ENCODE measurements around the gene SPINT1.

The SPINT1 gene

GRCh38 chr15:40803076-40803475 is 40.8 kb upstream of the SPINT1 start:
- no peak for TF ChIP-seq FOXP2 (optimal IDR thresholded peaks at IDR 0.05; ENCODE audit: borderline replicate concordance, extremely low read depth, extremely low read length, insufficient read depth)
- TF ChIP-seq SIN3A (IDR thresholded peaks at IDR 0.05; ENCODE audit: borderline replicate concordance, insufficient read depth, low read length) = no peak
- no peak for TF ChIP-seq REST (IDR thresholded peaks at IDR 0.05; ENCODE audit: insufficient read depth in 1 of 2, low read depth in 2 of 2, low read length in 2 of 2)
- no peak for TF ChIP-seq POLR2AphosphoS5 (IDR thresholded peaks at IDR 0.05; ENCODE audit: low read depth, low read length)
- no peak for TF ChIP-seq TAF1 (IDR thresholded peaks at IDR 0.05; ENCODE audit: borderline replicate concordance, insufficient read depth, low read length)

GRCh38 chr15:40803688-40804087 is 40.2 kb upstream of the SPINT1 start:
- no peak for TF ChIP-seq TAF1 (IDR thresholded peaks at IDR 0.05; ENCODE audit: borderline replicate concordance, insufficient read depth, low read length)
- no peak for TF ChIP-seq POLR2AphosphoS5 (IDR thresholded peaks at IDR 0.05; ENCODE audit: low read depth, low read length)
- TF ChIP-seq SIN3A (IDR thresholded peaks at IDR 0.05; ENCODE audit: borderline replicate concordance, insufficient read depth, low read length) = no peak
- no peak for TF ChIP-seq REST (IDR thresholded peaks at IDR 0.05; ENCODE audit: insufficient read depth in 1 of 2, low read depth in 2 of 2, low read length in 2 of 2)
- no peak for TF ChIP-seq FOXP2 (optimal IDR thresholded peaks at IDR 0.05; ENCODE audit: borderline replicate concordance, extremely low read depth, extremely low read length, insufficient read depth)

- TF ChIP-seq TAF1 (IDR thresholded peaks at IDR 0.05; ENCODE audit: borderline replicate concordance, insufficient read depth, low read length) = no peak; the same call in 1 of the 2 replicates
- TF ChIP-seq SIN3A (IDR thresholded peaks at IDR 0.05; ENCODE audit: borderline replicate concordance, insufficient read depth, low read length) = no peak
- no peak for TF ChIP-seq REST (IDR thresholded peaks at IDR 0.05; ENCODE audit: insufficient read depth in 1 of 2, low read depth in 2 of 2, low read length in 2 of 2)
- TF ChIP-seq FOXP2 (optimal IDR thresholded peaks at IDR 0.05; ENCODE audit: borderline replicate concordance, extremely low read depth, extremely low read length, insufficient read depth) = no peak
- no peak for TF ChIP-seq POLR2AphosphoS5 (IDR thresholded peaks at IDR 0.05; ENCODE audit: low read depth, low read length)
These were observed 37.2 kb upstream of the SPINT1 start for GRCh38 chr15:40806672-40807027.

- 0 out of 2 replicates have a peak, but pooled peaks have one; percentile 50 for TF ChIP-seq SIN3A (IDR thresholded peaks at IDR 0.05; ENCODE audit: borderline replicate concordance, insufficient read depth, low read length)
- peak; percentile 78 for TF ChIP-seq POLR2AphosphoS5 (IDR thresholded peaks at IDR 0.05; ENCODE audit: low read depth, low read length)
- no peak for TF ChIP-seq REST (IDR thresholded peaks at IDR 0.05; ENCODE audit: insufficient read depth in 1 of 2, low read depth in 2 of 2, low read length in 2 of 2)
- TF ChIP-seq TAF1 (IDR thresholded peaks at IDR 0.05; ENCODE audit: borderline replicate concordance, insufficient read depth, low read length) = peak; percentile 50; the same call in 1 of the 2 replicates
- peak; percentile 71 for TF ChIP-seq FOXP2 (optimal IDR thresholded peaks at IDR 0.05; ENCODE audit: borderline replicate concordance, extremely low read depth, extremely low read length, insufficient read depth)
These were observed 36.6 kb upstream of the SPINT1 start, which contains the start of the genes DNAJC17 and ZFYVE19 for GRCh38 chr15:40807028-40807887. Gene DNAJC17, minus strand, starts transcription at chr15:40807473. Its CDS starts 27 bp downstream, at chr15:40807446. Gene ZFYVE19, plus strand, starts transcription at chr15:40807089. Its CDS starts 501 bp downstream, at chr15:40807590.

Data from PFSK-1 (cell line).